Neural crest cell (in vitro differentiated cells): ENCODE data around the gene NEXN. TPM values are rescaled to one million over a fixed set of nuclear protein-coding genes. Genes with fewer than 3 reads are reported as not detected.

Experiments
- DNase-seq: peaks from one replicate; pipeline ENCODE4 v3.0.0; 2021; ENCODE audit warnings: low read depth, mixed read lengths, low spot score
- H3K27ac Mint-ChIP-seq: one replicate; pipeline ENCODE4 v1.8.0; 2021; ENCODE audit warnings: mild to moderate bottlenecking, mixed read lengths; ENCODE audit not compliant: unreplicated experiment
- H3K27me3 Mint-ChIP-seq: 2 replicates; pipeline ENCODE4 v1.8.0; 2021; ENCODE audit warnings: low read depth, mild to moderate bottlenecking, mixed read lengths
- H3K36me3 Mint-ChIP-seq: 2 replicates; pipeline ENCODE4 v1.8.0; 2021; ENCODE audit warnings: low read depth, mild to moderate bottlenecking, mixed read lengths
- H3K4me1 Mint-ChIP-seq: 2 replicates; pipeline ENCODE4 v1.8.0; 2021; ENCODE audit warnings: mixed read lengths
- H3K4me3 Mint-ChIP-seq: one replicate; pipeline ENCODE4 v1.8.0; 2021; ENCODE audit warnings: mild to moderate bottlenecking, mixed read lengths
- H3K9me3 Mint-ChIP-seq: 2 replicates; pipeline ENCODE4 v1.8.0; 2021; ENCODE audit warnings: mixed read lengths
- CTCF ChIP-seq: fragments of 200-600 bp; sonication (generic); conservative IDR thresholded peaks from 2 replicates; pipeline ENCODE4 v1.5.0; 2021; ENCODE audit warnings: antibody characterized with exemption, mild to moderate bottlenecking
- long read RNA-seq: library from polyadenylated mRNA; unstranded; transcript quantifications from one replicate; pipeline ENCODE4 v2.0.0, GENCODE V29; 2020
- total RNA-seq: library from RNA; stranded (reverse); gene quantifications from 2 replicates; pipeline ENCODE4 v1.2.1, GENCODE V29; 2021

The NEXN gene
- total RNA-seq = 1.2 and 2.0 TPM in 2 replicates
- long read RNA-seq, partial matches to known transcripts = 0 of 1 reads
- long read RNA-seq, other reads (novel, unspliced or antisense) = 1 of 1 reads

- Mint-ChIP-seq H3K9me3 (no peaks in the 10 kb centered on the region), H3K27ac (peak within 1 kb of the TSS; percentile 93), H3K27me3 (no peaks in the 10 kb centered on the region), H3K4me1 (peaks cover 18% of the 10 kb centered on the region), H3K4me3 (peak within 1 kb of the TSS; percentile 93), H3K36me3 (no peaks in the 10 kb centered on the region)
- TF ChIP-seq CTCF = no peak
- peak; percentile 60 for DNase-seq
Measured at GRCh38 chr1:77888081-77888780, at the start of gene NEXN. Gene NEXN, plus strand, starts transcription at chr1:77888624. Its CDS starts 27,483 bp downstream, at chr1:77916107.

- H3K27ac Mint-ChIP-seq = peak overlapping the region; percentile 82
Measured at GRCh38 chr1:77841574-77841973, 46.9 kb upstream of the NEXN start.

GRCh38 chr1:77845951-77846350, 42.5 kb upstream of the NEXN start:
- Mint-ChIP-seq H3K4me3 (no peak overlapping the region), H3K9me3 (no peaks in the 10 kb centered on the region), H3K4me1 (no peaks in the 10 kb centered on the region)

More at GRCh38 chr1:77841574-77841973, 46.9 kb upstream of the NEXN start:
- Mint-ChIP-seq H3K36me3 (no peaks in the 10 kb centered on the region), H3K9me3 (no peaks in the 10 kb centered on the region), H3K4me1 (no peaks in the 10 kb centered on the region), H3K27me3 (no peaks in the 10 kb centered on the region), H3K4me3 (no peak overlapping the region)
- no peak for TF ChIP-seq CTCF
- no peak for DNase-seq

GRCh38 chr1:77846966-77847365, 41.5 kb upstream of the NEXN start:
- H3K4me1 Mint-ChIP-seq = no peaks in the 10 kb centered on the region
- DNase-seq = no peak
- H3K4me3 Mint-ChIP-seq = no peak overlapping the region
- H3K27ac Mint-ChIP-seq = no peak overlapping the region
- peaks cover 3% of the 10 kb centered on the region for H3K36me3 Mint-ChIP-seq
- H3K27me3 Mint-ChIP-seq = no peaks in the 10 kb centered on the region
- no peaks in the 10 kb centered on the region for H3K9me3 Mint-ChIP-seq
- TF ChIP-seq CTCF = no peak

More at GRCh38 chr1:77845951-77846350, 42.5 kb upstream of the NEXN start:
- H3K27me3 Mint-ChIP-seq = no peaks in the 10 kb centered on the region
- peaks cover 3% of the 10 kb centered on the region for H3K36me3 Mint-ChIP-seq
- no peak for TF ChIP-seq CTCF
- no peak overlapping the region for H3K27ac Mint-ChIP-seq
- no peak for DNase-seq

- TF ChIP-seq CTCF = no peak
- H3K4me3 Mint-ChIP-seq = no peak overlapping the region
- DNase-seq = no peak
- H3K9me3 Mint-ChIP-seq = no peaks in the 10 kb centered on the region
- no peaks in the 10 kb centered on the region for H3K4me1 Mint-ChIP-seq
- H3K27ac Mint-ChIP-seq = no peak overlapping the region
- H3K36me3 Mint-ChIP-seq = peaks cover 3% of the 10 kb centered on the region
- H3K27me3 Mint-ChIP-seq = no peaks in the 10 kb centered on the region
Measured at GRCh38 chr1:77847621-77848080, 40.8 kb upstream of the NEXN start.
